NCI-H2196 (cell line): ENCODE results near the gene PRR35.

Source experiments
- DNase-seq: peaks from one replicate; lab custom pipeline; 2025; ENCODE audit not compliant: unreplicated experiment; lab: John Stamatoyannopoulos, UW

The PRR35 gene

GRCh38 chr16:527015-527903 lies 32.9 kb upstream of the PRR35 start, which contains the start of gene CAPN15:
CAPN15 (plus strand) TSS chr16:527712; CDS start chr16:546839, 19,127 bp downstream.
- DNase-seq = peak; percentile 96

- DNase-seq = no peak
Measured at GRCh38 chr16:528111-529011, 31.8 kb upstream of the PRR35 start.

- DNase-seq = no peak
Measured at GRCh38 chr16:529012-529575, 31.1 kb upstream of the PRR35 start.

GRCh38 chr16:530111-530817 lies 29.9 kb upstream of the PRR35 start:
- DNase-seq = no peak

GRCh38 chr16:531494-532125 lies 28.6 kb upstream of the PRR35 start:
- no peak for DNase-seq

- DNase-seq = no peak
Measured at GRCh38 chr16:533391-534123, 26.6 kb upstream of the PRR35 start.

GRCh38 chr16:534135-534534 lies 26.1 kb upstream of the PRR35 start:
- DNase-seq = no peak

- DNase-seq = no peak
Measured at GRCh38 chr16:534856-535445, 25.2 kb upstream of the PRR35 start.

GRCh38 chr16:535446-536405 lies 24.5 kb upstream of the PRR35 start:
- DNase-seq = no peak

GRCh38 chr16:536746-537145 lies 23.4 kb upstream of the PRR35 start:
- no peak for DNase-seq

GRCh38 chr16:537415-538335 lies 22.5 kb upstream of the PRR35 start:
- no peak for DNase-seq

GRCh38 chr16:539901-540530 lies 20.2 kb upstream of the PRR35 start:
- DNase-seq = no peak

- DNase-seq = no peak
Measured at GRCh38 chr16:540645-541340, 19.4 kb upstream of the PRR35 start.

- no peak for DNase-seq
Measured at GRCh38 chr16:543301-544164, 16.7 kb upstream of the PRR35 start.

- no peak for DNase-seq
Measured at GRCh38 chr16:544517-544916, 15.7 kb upstream of the PRR35 start.
